ENCODE measurements around the gene AMZ1. TPM values are rescaled to one million over a fixed set of nuclear protein-coding genes. Genes with fewer than 3 reads are reported as not detected.

Gene AMZ1
- total and polyA plus RNA-seq, 2 experiments from 2014 or later, result 1.4 TPM; not detected in 1

DNA sequence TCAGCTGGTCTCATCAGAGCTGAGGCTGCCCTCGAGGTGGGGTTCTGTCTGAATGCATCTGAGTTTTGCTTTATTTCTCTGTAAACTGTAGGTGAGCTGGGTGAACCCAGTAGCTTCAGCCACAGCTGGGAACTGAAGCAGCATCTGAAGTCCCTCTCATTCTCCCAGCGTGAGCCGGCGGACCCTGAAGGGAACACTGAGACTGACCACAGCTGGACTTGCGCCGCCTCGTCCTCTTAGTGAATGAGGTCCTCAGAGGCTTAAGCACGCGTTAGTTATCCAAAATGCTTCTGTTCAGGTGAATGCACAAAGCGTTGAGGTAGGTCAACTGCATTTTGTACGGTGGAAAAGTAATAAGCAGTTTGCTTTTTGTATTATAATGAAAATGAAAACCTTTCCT is 76.6 kb downstream of the AMZ1 start:
- H2AFZ ChIP-seq, result no peak overlapping the region
- H3K4me2 ChIP-seq, result no peak overlapping the region
- no peaks in the 10 kb centered on the region for H3K9me3 ChIP-seq (ENCODE audit: low read depth)
- no peak overlapping the region for H3K27ac ChIP-seq
- H4K20me1 ChIP-seq (ENCODE audit: insufficient read depth, poor library complexity, severe bottlenecking), result no peaks in the 10 kb centered on the region
- 95% methylated on average over 11 of the region's 11 CpGs for WGBS (ENCODE audit: low lambda C conversion rate, missing lambda C conversion rate)
- H3K4me1 ChIP-seq (ENCODE audit: insufficient read depth), result peaks cover 10% of the 10 kb centered on the region
- H3K9me2 ChIP-seq (replicated peaks; ENCODE audit: insufficient read depth), result no peaks in the 10 kb centered on the region
- H3K27me3 ChIP-seq, result no peaks in the 10 kb centered on the region
- no peak overlapping the region for H3K4me3 ChIP-seq
- no peaks in the 10 kb centered on the region for H3K36me3 ChIP-seq (replicated peaks; ENCODE audit: insufficient read depth, low read depth)
- TF ChIP-seq EZH2 (IDR thresholded peaks at IDR 0.05; ENCODE audit: borderline replicate concordance) (no peak), EZH2phosphoT487 (IDR thresholded peaks at IDR 0.05; ENCODE audit: low read depth, severe bottlenecking, unreplicated experiment) (no peak)
- TF ChIP-seq, protein P1, sequence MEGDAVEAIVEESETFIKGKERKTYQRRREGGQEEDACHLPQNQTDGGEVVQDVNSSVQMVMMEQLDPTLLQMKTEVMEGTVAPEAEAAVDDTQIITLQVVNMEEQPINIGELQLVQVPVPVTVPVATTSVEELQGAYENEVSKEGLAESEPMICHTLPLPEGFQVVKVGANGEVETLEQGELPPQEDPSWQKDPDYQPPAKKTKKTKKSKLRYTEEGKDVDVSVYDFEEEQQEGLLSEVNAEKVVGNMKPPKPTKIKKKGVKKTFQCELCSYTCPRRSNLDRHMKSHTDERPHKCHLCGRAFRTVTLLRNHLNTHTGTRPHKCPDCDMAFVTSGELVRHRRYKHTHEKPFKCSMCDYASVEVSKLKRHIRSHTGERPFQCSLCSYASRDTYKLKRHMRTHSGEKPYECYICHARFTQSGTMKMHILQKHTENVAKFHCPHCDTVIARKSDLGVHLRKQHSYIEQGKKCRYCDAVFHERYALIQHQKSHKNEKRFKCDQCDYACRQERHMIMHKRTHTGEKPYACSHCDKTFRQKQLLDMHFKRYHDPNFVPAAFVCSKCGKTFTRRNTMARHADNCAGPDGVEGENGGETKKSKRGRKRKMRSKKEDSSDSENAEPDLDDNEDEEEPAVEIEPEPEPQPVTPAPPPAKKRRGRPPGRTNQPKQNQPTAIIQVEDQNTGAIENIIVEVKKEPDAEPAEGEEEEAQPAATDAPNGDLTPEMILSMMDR (IDR thresholded peaks at IDR 0.05; ENCODE audit: poor library complexity), result no peak
- DNase-seq (ENCODE audit: low spot score), result no peak
- peaks cover 23% of the 10 kb centered on the region for H3K79me2 ChIP-seq

Other genes starting within 250 kb of the AMZ1 start
- not detected in 2 replicates for gene GRIFIN, start 211.8 kb upstream of the AMZ1 start, total RNA-seq
- not detected in 2 replicates for gene GRIFIN, start 211.8 kb upstream of the AMZ1 start, polyA plus RNA-seq
- gene LFNG, start 168.4 kb upstream of the AMZ1 start, total RNA-seq, result 4.5 and 7.5 TPM in 2 replicates
- gene LFNG, start 168.4 kb upstream of the AMZ1 start, polyA plus RNA-seq, result 1.2 and 1.6 TPM in 2 replicates
- gene BRAT1, start 132.7 kb upstream of the AMZ1 start, total RNA-seq, result 15.7 and 19.2 TPM in 2 replicates
- 37.8 and 45.0 TPM in 2 replicates for gene BRAT1, start 132.7 kb upstream of the AMZ1 start, polyA plus RNA-seq
- 8.2 and 13.3 TPM in 2 replicates for gene IQCE, start 129.2 kb upstream of the AMZ1 start, total RNA-seq
- gene IQCE, start 129.2 kb upstream of the AMZ1 start, polyA plus RNA-seq, result 10.0 and 11.8 TPM in 2 replicates
- gene TTYH3, start 56.2 kb upstream of the AMZ1 start, total RNA-seq, result 35.8 and 46.3 TPM in 2 replicates
- gene TTYH3, start 56.2 kb upstream of the AMZ1 start, polyA plus RNA-seq, result 101 and 108 TPM in 2 replicates
- gene GNA12, start 156.1 kb downstream of the AMZ1 start, total RNA-seq, result 28.4 and 54.8 TPM in 2 replicates
- 34.8 and 40.2 TPM in 2 replicates for gene GNA12, start 156.1 kb downstream of the AMZ1 start, polyA plus RNA-seq

Data from hepatocyte (in vitro differentiated cells).